ENCODE results near the gene CST4.
"Not testable (repeated sequence)": the region's sequence is repeated elsewhere in the genome, so short reads cannot be mapped to it uniquely, and the experiment has no call there.

CST4 gene

GRCh38 chr20:23686046-23686750 lies 2.6 kb downstream of the CST4 start:
- no peak for DNase-seq

GRCh38 chr20:23685529-23685896 lies 3.3 kb downstream of the CST4 start:
- not testable (repeated sequence) for DNase-seq

DNA sequence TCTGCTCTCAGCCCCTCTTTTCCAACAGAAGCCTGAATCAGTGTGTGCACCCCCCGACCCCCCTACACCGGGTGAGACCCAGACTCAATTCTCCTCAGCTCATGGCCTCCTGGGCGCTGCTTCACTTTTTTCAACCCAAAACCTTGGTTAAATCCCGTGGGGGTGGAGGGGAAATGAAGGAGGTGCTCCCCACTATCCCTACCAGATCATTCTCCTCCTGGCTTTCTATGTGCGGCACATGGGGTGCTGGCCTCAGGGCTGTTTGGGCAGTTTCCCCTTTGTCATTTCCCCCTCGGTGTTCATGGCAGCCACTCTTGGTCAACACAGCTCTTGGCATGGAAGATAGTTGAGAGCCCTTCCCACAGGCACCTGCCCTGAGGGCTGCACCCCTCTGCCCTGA lies 4.6 kb downstream of the CST4 start:
- DNase-seq, result no peak

- DNase-seq, result no peak
Observed at GRCh38 chr20:23683807-23684206, 5.0 kb downstream of the CST4 start.

DNA sequence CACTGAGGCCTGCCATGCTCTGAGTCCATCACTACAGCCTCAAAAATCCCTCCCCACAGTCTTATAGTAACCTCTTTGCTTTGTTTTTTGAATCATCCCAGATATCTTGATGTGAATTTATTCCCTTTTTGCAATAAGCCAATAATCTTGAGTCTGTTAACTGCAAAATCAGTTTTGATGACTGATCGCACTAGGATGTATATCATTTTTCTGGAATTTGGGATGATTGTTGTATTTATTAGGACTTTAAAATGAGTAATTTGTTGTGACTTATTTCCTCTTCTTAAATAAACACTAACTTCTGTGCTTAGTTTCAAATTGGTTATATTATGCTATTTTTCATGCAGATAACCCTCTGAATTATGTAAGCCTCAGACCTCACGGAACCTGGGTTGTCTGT lies 5.6 kb downstream of the CST4 start:
- no peak for DNase-seq

GRCh38 chr20:23680146-23680545 lies 8.7 kb downstream of the CST4 start:
- DNase-seq, result no peak

DNA sequence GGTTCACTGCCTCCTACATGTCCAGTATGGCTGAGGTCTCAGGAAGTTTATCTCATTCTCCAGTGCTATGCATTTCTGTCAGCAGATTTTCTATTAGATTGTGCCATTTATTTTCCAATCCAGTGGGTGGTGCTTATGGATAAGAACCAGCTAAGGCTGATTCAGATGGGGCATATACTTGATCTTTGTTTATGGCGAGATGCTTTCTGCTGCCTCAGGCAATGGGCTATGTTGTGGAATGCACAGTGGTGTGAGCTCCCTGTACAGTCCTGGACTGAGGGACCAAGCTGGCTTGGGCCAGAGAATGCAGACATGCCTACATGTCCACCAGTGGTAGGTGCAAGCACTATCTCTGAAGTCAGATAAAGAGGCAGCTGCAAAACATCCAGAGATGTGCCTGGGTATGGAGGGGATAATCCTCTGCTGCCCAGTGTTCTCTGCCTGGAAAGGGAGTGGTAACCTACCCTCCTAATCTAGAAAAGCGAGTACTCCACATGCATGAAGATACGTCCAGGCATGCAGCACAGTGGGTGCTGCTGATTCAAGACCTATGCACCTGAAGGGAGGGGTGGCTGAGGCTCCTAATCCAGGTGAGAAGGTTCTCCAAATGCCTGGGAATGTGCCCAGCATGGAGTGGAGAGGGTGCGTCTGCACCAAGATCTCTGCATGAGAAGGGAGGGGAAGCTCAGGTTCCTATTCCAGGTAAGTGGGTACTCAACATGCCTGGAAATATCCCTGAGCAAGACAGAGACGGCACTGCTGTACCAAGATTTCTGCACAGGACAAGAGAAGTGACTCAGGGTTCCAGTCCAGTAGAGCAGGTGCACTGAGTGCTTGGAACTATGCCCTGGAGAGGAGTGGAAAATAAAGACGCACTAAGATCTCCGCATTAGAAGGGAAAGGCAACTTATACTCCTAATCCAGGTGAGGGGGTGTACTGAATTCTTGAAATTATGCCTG lies 9.4 kb downstream of the CST4 start:
- DNase-seq, result no peak

GRCh38 chr20:23673209-23673608 lies 15.6 kb downstream of the CST4 start:
- no peak for DNase-seq

DNA sequence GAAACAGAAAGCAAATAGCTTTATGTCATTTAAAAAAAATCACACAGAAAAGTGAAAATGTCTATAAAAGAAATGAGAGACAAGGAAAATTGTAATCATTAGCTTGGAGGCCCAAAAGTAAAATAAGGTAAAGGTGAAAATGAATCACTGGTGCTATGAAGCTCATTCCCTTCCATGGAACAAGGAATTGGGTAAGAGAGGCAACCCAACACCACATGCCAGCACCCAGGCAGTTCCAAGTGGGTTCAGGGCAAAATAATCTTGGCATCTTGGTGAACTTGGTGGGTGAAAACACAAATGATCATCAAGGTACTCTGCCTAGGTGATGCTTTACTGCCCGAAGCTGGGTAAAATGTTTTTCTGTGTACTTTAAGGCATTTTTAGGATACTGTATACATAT lies 16.7 kb downstream of the CST4 start:
- DNase-seq, result no peak

DNA sequence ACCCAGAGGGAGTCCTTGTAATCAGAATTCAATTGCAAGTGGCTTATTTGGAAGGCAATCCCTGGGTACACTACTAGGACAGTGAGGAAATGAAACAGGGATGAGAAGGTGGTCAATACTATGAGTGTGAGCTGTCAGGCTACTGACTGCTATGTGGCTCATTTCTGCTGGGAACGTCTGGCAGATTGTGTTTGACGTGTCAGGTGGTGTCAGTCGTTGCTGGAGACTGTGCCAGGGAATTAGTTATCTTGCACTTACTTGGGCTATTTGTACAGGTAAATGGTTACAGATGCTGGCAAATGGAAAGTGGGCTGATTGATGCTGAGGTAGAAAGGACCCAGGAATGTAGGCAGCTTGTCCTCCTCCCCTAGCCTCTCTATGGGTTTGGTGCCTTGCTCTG lies 17.4 kb downstream of the CST4 start:
- DNase-seq, result no peak

DNA sequence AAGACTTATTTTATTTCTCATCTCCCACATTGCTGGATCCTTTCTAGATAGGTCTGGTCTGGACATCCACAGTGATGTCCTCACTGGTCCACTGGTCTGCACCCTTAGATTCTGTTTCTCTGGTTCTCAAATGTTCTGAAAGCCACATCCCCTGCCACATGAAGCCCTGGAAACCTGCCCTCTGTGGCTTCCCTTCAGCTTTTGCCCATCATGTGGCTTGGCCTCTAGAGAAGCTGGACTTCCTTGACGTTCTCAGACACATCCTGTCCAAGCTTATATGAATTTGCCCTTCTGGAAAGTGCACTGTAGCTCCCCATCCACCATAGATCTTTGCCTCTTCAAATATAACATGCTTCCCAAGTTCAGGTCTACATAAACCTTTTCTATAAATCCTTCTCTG lies 18.5 kb downstream of the CST4 start:
- DNase-seq, result no peak

DNA sequence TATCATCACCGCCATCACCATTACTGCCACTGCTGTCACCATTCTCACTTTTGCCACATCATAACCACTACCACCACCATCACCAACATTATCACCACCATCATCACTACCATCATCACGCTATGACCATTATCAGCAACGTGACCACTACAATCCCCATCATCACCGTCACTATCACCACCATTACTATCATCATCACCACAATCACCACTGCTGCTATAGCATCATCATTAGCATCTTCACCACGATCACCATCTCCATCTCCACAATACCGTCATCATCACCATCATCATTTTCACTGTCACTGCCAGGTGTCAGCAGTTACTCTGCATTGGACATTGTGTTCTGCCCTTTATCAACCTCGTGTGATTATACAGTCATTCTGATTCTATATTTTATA lies 19.0 kb downstream of the CST4 start:
- no peak for DNase-seq

- no peak for DNase-seq
Observed at GRCh38 chr20:23669327-23669726, 19.5 kb downstream of the CST4 start.

GRCh38 chr20:23668477-23668951 lies 20.3 kb downstream of the CST4 start:
- no peak for DNase-seq

DNA sequence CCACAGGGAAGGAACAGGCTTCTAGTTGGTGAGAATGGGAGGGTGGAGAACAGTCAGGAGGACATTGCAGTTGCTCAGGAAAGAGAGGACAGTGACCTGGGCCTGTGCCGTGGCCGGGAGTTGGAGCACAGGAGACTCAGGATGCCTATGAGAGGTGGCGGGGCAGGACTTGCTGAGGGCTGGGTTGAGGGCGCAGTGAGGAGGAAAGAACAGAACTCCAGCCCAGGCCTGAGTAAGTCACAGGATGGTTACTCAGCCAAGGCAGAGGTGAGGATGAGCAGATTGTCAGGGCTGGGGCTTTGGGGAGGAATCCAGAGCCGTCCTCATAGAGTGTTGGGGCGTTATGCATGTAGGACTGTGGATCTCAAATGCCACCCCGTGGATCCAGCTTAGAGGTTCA lies 21.2 kb downstream of the CST4 start:
- DNase-seq, result no peak

DNA sequence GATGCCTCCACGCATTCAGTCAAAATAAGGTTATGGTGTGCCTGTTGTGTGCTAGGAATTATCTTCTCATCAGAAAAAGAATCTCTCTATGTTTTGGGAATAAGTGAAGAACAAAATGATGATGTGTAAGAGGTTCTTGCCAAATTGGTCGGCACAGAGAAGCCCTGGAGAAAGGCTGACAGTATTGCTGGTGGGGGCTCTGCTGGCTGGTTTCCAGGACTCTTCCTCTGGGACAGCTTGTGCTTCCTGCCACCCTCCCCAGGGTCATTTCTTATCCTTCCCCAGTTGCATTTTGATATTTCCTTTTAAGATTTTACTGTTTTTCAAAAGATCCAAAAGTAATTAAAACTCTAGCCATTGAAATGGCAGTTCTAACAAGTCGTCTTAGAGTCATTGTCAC lies 22.1 kb downstream of the CST4 start:
- no peak for DNase-seq

DNA sequence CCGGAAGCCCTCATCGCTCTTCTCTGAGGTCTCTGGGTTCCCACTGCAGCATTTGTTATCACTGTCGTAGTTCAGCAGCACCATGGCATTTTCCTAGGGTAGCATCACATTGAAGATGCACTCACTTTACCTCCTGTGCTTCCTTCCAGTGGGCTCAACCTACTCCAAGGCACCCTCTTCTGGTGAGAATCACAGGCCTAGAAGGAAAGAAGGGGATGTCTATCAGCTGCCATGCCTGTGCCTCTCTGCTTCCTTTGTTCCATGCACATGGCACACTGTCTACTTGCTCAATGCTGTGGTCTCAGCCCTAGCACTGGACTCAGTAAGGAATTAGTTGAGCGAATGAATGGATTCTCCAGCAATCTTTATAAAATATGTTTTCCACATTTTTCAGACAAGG lies 22.6 kb downstream of the CST4 start:
- no peak for DNase-seq

- no peak for DNase-seq
Observed at GRCh38 chr20:23664954-23665353, 23.9 kb downstream of the CST4 start.

DNA sequence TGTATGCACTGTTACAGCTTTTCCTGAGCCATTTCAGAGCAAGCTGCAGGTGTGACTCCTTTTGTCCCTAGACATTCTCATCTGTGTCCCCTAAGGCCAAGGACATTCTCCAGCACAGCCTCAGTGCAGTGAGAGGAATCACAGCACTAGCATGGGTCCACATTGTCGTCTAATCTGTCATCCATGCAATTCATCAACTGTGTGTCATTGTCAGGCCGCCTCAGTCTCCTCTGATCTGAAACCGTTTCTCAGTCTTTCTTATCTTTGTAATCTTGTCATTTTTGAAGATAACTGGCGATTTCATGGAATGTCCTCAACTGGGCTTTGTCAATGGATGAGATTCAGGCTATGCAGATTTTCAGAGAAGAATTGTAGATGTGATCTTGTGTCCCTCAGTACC lies 24.8 kb downstream of the CST4 start:
- not testable (repeated sequence) for DNase-seq

- DNase-seq, result no peak
Observed at GRCh38 chr20:23663180-23663579, 25.7 kb downstream of the CST4 start.

- DNase-seq, result no peak
Observed at GRCh38 chr20:23662276-23662870, 26.5 kb downstream of the CST4 start.

- no peak for DNase-seq
Observed at GRCh38 chr20:23661002-23661429, 27.8 kb downstream of the CST4 start.

DNA sequence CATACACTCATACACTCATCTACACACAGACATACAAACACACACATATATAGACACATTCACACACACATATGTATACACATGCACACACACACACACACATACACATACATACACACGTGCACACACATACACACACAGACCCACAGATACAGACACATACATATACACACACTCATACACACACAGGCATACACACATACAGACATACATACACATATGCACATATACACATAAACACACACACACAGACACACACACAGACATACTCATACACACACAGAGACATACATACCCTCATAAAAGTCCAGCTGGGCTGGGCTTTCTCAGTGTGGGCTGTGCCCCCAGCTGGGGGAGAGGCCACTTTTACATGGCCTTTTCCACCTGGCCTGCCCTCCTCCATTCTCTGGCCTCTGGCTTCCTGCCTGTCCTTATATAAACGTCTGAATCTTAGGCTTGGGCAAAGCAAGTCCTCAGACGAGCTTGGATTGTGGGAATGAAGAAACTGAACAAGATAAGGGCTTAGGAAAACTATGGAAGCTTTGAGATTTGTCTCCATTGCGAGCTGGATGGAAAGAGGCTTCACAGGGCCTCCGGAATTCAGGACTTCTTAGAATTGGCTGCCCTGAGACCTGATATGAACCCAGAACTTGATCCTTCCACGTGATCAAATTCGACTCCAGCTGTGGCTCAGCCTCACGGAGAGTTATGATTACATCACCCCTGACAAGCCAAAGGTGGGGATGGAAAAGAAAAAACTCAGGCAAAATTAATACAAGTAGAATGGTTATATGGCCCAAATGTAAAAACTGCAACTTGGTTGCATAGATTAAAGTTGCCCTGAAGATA lies 28.6 kb downstream of the CST4 start:
- no peak for DNase-seq
